ENCODE results near the gene TUT4. TPM values are rescaled to one million over a fixed set of nuclear protein-coding genes. Genes with fewer than 3 reads are reported as not detected.
A peak's percentile ranks its signal among the peaks of the same experiment; 100 is the strongest.

TUT4 gene
- total RNA-seq, 1 donor from 2014 or later, result 30.9 TPM

GRCh38 chr1:52558941-52559340 lies 6.0 kb upstream of the TUT4 start:
- intact Hi-C loops (cut with micrococcal nuclease), result no loop called here
- Histone ChIP-seq H3K36me3 (no peaks in the 10 kb centered on the region), H3K27ac (replicated peaks) (no peak overlapping the region), H3K4me3 (no peak overlapping the region), H3K27me3 (ENCODE audit: low read depth) (peaks cover 11% of the 10 kb centered on the region), H3K9me3 (replicated peaks) (no peaks in the 10 kb centered on the region), H3K4me1 (peaks cover 6% of the 10 kb centered on the region)
- no peak for TF ChIP-seq CTCF (IDR thresholded peaks at IDR 0.05; ENCODE audit: borderline replicate concordance)
- no peak for DNase-seq

GRCh38 chr1:52556641-52557360 lies 3.9 kb upstream of the TUT4 start:
- H3K4me1 ChIP-seq, result peaks cover 24% of the 10 kb centered on the region
- DNase-seq, result no peak
- H3K4me3 ChIP-seq, result no peak overlapping the region
- intact Hi-C loops (cut with micrococcal nuclease), result no loop called here
- no peak for TF ChIP-seq CTCF (IDR thresholded peaks at IDR 0.05; ENCODE audit: borderline replicate concordance)
- peaks cover 11% of the 10 kb centered on the region for H3K27me3 ChIP-seq (ENCODE audit: low read depth)
- no peaks in the 10 kb centered on the region for H3K9me3 ChIP-seq (replicated peaks)
- no peaks in the 10 kb centered on the region for H3K36me3 ChIP-seq
- no peak overlapping the region for H3K27ac ChIP-seq (replicated peaks)

- intact Hi-C loops (cut with micrococcal nuclease), result no loop called here
- Histone ChIP-seq H3K27ac (replicated peaks) (no peak overlapping the region), H3K36me3 (no peaks in the 10 kb centered on the region), H3K27me3 (ENCODE audit: low read depth) (no peaks in the 10 kb centered on the region), H3K4me1 (peaks cover 42% of the 10 kb centered on the region), H3K9me3 (replicated peaks) (no peaks in the 10 kb centered on the region), H3K4me3 (no peak overlapping the region)
- no peak for DNase-seq
- no peak for TF ChIP-seq CTCF (IDR thresholded peaks at IDR 0.05; ENCODE audit: borderline replicate concordance)
Observed at GRCh38 chr1:52554756-52555155, 1.9 kb upstream of the TUT4 start.

- DNase-seq, result no peak
- peak overlapping the region; percentile 98 for H3K4me3 ChIP-seq
- H3K9me3 ChIP-seq (replicated peaks), result no peaks in the 10 kb centered on the region
- no peaks in the 10 kb centered on the region for H3K27me3 ChIP-seq (ENCODE audit: low read depth)
- TF ChIP-seq CTCF (IDR thresholded peaks at IDR 0.05; ENCODE audit: borderline replicate concordance), result no peak
- H3K4me1 ChIP-seq, result peaks cover 42% of the 10 kb centered on the region
- intact Hi-C loops (cut with micrococcal nuclease), result no loop called here
- no peaks in the 10 kb centered on the region for H3K36me3 ChIP-seq
- H3K27ac ChIP-seq (replicated peaks), result peak overlapping the region; percentile 89
Observed at GRCh38 chr1:52554267-52554640, 1.4 kb upstream of the TUT4 start.

GRCh38 chr1:52553362-52554266 lies 722 bp upstream of the TUT4 start:
- Histone ChIP-seq H3K36me3 (no peaks in the 10 kb centered on the region), H3K27ac (replicated peaks) (peak overlapping the region; percentile 89), H3K9me3 (replicated peaks) (no peaks in the 10 kb centered on the region), H3K4me1 (peaks cover 42% of the 10 kb centered on the region), H3K4me3 (peak overlapping the region; percentile 98), H3K27me3 (ENCODE audit: low read depth) (no peaks in the 10 kb centered on the region)
- intact Hi-C loops (cut with micrococcal nuclease), result no loop called here
- peak; percentile 87 for DNase-seq
- no peak for TF ChIP-seq CTCF (IDR thresholded peaks at IDR 0.05; ENCODE audit: borderline replicate concordance)
